ENCODE data around the gene FAM184B. TPM values are rescaled to one million over a fixed set of nuclear protein-coding genes. Genes with fewer than 3 reads are reported as not detected.

FAM184B gene
- total and polyA plus RNA-seq, 2 experiments from 2014 or later, result 0.06 TPM; not detected in 1

- Histone ChIP-seq H3K9ac (no peak overlapping the region), H4K20me1 (ENCODE audit: insufficient read depth) (no peaks in the 10 kb centered on the region), H3K27me3 (replicated peaks; ENCODE audit: insufficient read depth) (peaks cover 10% of the 10 kb centered on the region; the same call in 1 of the 2 replicates), H3K4me2 (ENCODE audit: unreplicated experiment) (no peak overlapping the region), H3K9me2 (ENCODE audit: insufficient read depth) (no peaks in the 10 kb centered on the region), H3K27ac (no peak overlapping the region), H3K36me3 (ENCODE audit: low read depth) (no peaks in the 10 kb centered on the region), H3F3A (ENCODE audit: insufficient read depth) (peaks cover 6% of the 10 kb centered on the region; the same call in 1 of the 2 replicates), H2AFZ (no peak overlapping the region), H3K4me3 (no peak overlapping the region), H3K4me1 (ENCODE audit: insufficient read depth) (peaks cover 13% of the 10 kb centered on the region), H3K79me2 (ENCODE audit: insufficient read depth) (no peaks in the 10 kb centered on the region), H3K9me3 (ENCODE audit: low read depth) (no peaks in the 10 kb centered on the region)
- TF ChIP-seq EZH2phosphoT487 (IDR thresholded peaks at IDR 0.05; ENCODE audit: insufficient read depth, low read depth) (no peak), EZH2 (IDR thresholded peaks at IDR 0.05; ENCODE audit: insufficient read depth, poor library complexity, severe bottlenecking) (no peak)
- 66 to 68% methylated on average over 5 of the region's 5 CpGs for WGBS, 2 experiments (ENCODE audit: low coverage in 1 of 2, low lambda C conversion rate in 2 of 2, missing lambda C conversion rate in 2 of 2)
- in situ Hi-C loops (cut with MboI), result loop anchor here (10.0 kb wide), 1 partner anchor 141 kb away; no protein-coding TSS in a partner anchor
- no peak for DNase-seq
These were observed 4.4 kb upstream of the FAM184B start for GRCh38 chr4:17785858-17786257.

- no peaks in the 10 kb centered on the region for H3K36me3 ChIP-seq (ENCODE audit: low read depth)
- H3K27ac ChIP-seq, result no peak overlapping the region
- in situ Hi-C loops (cut with MboI), result loop anchor here (10.0 kb wide), 1 partner anchor 136 kb away; no protein-coding TSS in a partner anchor
- peak overlapping the region; percentile 76 for H3K4me3 ChIP-seq
- peak overlapping the region; percentile 22; the same call in 1 of the 2 replicates for H3K9ac ChIP-seq
- no peaks in the 10 kb centered on the region for H3K9me3 ChIP-seq (ENCODE audit: low read depth)
- H2AFZ ChIP-seq, result peak overlapping the region; percentile 80
- H4K20me1 ChIP-seq (ENCODE audit: insufficient read depth), result no peaks in the 10 kb centered on the region
- TF ChIP-seq EZH2phosphoT487 (IDR thresholded peaks at IDR 0.05; ENCODE audit: insufficient read depth, low read depth) (no peak), EZH2 (IDR thresholded peaks at IDR 0.05; ENCODE audit: insufficient read depth, poor library complexity, severe bottlenecking) (no peak)
- H3K79me2 ChIP-seq (ENCODE audit: insufficient read depth), result no peaks in the 10 kb centered on the region
- WGBS, 2 experiments (ENCODE audit: low coverage in 1 of 2, low lambda C conversion rate in 2 of 2, missing lambda C conversion rate in 2 of 2), result 4 to 7% methylated on average over 26 to 30 of the region's 31 CpGs
- peak; percentile 67 for DNase-seq
- H3K9me2 ChIP-seq (ENCODE audit: insufficient read depth), result no peaks in the 10 kb centered on the region
- H3K4me2 ChIP-seq (ENCODE audit: unreplicated experiment), result peak overlapping the region; percentile 81
- H3K27me3 ChIP-seq (replicated peaks; ENCODE audit: insufficient read depth), result peaks cover 22% of the 10 kb centered on the region
- no peaks in the 10 kb centered on the region for H3F3A ChIP-seq (ENCODE audit: insufficient read depth)
- H3K4me1 ChIP-seq (ENCODE audit: insufficient read depth), result peaks cover 5% of the 10 kb centered on the region; the same call in 1 of the 2 replicates
These were observed 721 bp downstream of the FAM184B start for GRCh38 chr4:17780501-17781299.

GRCh38 chr4:17778431-17778830 is 3.0 kb downstream of the FAM184B start:
- no peak overlapping the region for H3K4me3 ChIP-seq
- no peaks in the 10 kb centered on the region for H4K20me1 ChIP-seq (ENCODE audit: insufficient read depth)
- no peak for DNase-seq
- TF ChIP-seq EZH2 (IDR thresholded peaks at IDR 0.05; ENCODE audit: insufficient read depth, poor library complexity, severe bottlenecking), result no peak
- no peak for TF ChIP-seq EZH2phosphoT487 (IDR thresholded peaks at IDR 0.05; ENCODE audit: insufficient read depth, low read depth)
- no peak overlapping the region for H2AFZ ChIP-seq
- no peak overlapping the region for H3K4me2 ChIP-seq (ENCODE audit: unreplicated experiment)
- in situ Hi-C loops (cut with MboI), result no loop called here
- no peaks in the 10 kb centered on the region for H3K36me3 ChIP-seq (ENCODE audit: low read depth)
- no peaks in the 10 kb centered on the region for H3K79me2 ChIP-seq (ENCODE audit: insufficient read depth)
- 89 to 93% methylated on average over 3 of the region's 3 CpGs for WGBS, 2 experiments (ENCODE audit: low coverage in 1 of 2, low lambda C conversion rate in 2 of 2, missing lambda C conversion rate in 2 of 2)
- H3F3A ChIP-seq (ENCODE audit: insufficient read depth), result no peaks in the 10 kb centered on the region
- no peaks in the 10 kb centered on the region for H3K9me2 ChIP-seq (ENCODE audit: insufficient read depth)
- H3K9me3 ChIP-seq (ENCODE audit: low read depth), result no peaks in the 10 kb centered on the region
- no peak overlapping the region for H3K9ac ChIP-seq
- H3K27ac ChIP-seq, result no peak overlapping the region
- H3K27me3 ChIP-seq (replicated peaks; ENCODE audit: insufficient read depth), result peaks cover 22% of the 10 kb centered on the region
- H3K4me1 ChIP-seq (ENCODE audit: insufficient read depth), result peaks cover 5% of the 10 kb centered on the region; the same call in 1 of the 2 replicates

GRCh38 chr4:17773135-17773698 is 8.2 kb downstream of the FAM184B start:
- H3K27me3 ChIP-seq (replicated peaks; ENCODE audit: insufficient read depth), result peaks cover 6% of the 10 kb centered on the region; the same call in 1 of the 2 replicates
- no peaks in the 10 kb centered on the region for H3K79me2 ChIP-seq (ENCODE audit: insufficient read depth)
- no peaks in the 10 kb centered on the region for H3K36me3 ChIP-seq (ENCODE audit: low read depth)
- in situ Hi-C loops (cut with MboI), result no loop called here
- no peak overlapping the region for H3K4me2 ChIP-seq (ENCODE audit: unreplicated experiment)
- H3F3A ChIP-seq (ENCODE audit: insufficient read depth), result no peaks in the 10 kb centered on the region
- no peaks in the 10 kb centered on the region for H4K20me1 ChIP-seq (ENCODE audit: insufficient read depth)
- no peak overlapping the region for H3K4me3 ChIP-seq
- no peaks in the 10 kb centered on the region for H3K9me3 ChIP-seq (ENCODE audit: low read depth)
- no peaks in the 10 kb centered on the region for H3K9me2 ChIP-seq (ENCODE audit: insufficient read depth)
- no peak for TF ChIP-seq EZH2 (IDR thresholded peaks at IDR 0.05; ENCODE audit: insufficient read depth, poor library complexity, severe bottlenecking)
- no peak for TF ChIP-seq EZH2phosphoT487 (IDR thresholded peaks at IDR 0.05; ENCODE audit: insufficient read depth, low read depth)
- H3K9ac ChIP-seq, result no peak overlapping the region
- H2AFZ ChIP-seq, result no peak overlapping the region
- WGBS, 2 experiments (ENCODE audit: low coverage in 1 of 2, low lambda C conversion rate in 2 of 2, missing lambda C conversion rate in 2 of 2), result 65 to 66% methylated on average over 10 of the region's 10 CpGs
- H3K27ac ChIP-seq, result no peak overlapping the region
- no peaks in the 10 kb centered on the region for H3K4me1 ChIP-seq (ENCODE audit: insufficient read depth)
- DNase-seq, result no peak

All from GM23248 (cell line).